Measurements from ENCODE around the gene PXT1.

DNA sequence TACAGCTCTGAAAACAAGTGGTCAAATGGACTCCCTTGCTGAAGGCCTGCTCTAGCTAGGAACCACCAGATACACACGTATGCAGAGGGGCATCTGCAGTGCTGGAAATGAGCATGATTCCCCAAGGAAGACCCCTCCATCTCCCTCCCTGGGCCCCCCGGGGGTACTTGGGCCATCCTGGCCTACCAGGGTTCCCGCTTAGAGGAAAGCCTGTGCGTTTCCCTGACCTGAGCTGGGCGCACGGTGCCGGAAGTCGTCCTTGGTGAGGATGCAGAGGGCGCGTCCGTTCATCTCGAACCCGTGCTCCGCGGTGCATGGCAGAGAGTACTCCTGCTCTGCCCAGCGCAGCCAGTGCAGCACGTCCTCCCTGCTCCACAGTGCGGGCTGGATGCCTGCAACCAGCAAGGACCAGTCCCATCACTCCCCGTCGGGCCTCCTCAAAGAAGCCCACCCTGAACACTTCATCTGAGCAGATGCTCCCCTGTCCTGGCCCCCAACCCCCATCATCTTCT is 67.0 kb downstream of the PXT1 start:
- TF ChIP-seq CTCF (IDR thresholded peaks at IDR 0.05), result no peak
- no peak for TF ChIP-seq EZH2 (IDR thresholded peaks at IDR 0.05; ENCODE audit: borderline replicate concordance, insufficient read depth, low read depth, low read length, poor library complexity, severe bottlenecking)
